Measurements from ENCODE around the gene KCTD11.

The KCTD11 gene

DNA sequence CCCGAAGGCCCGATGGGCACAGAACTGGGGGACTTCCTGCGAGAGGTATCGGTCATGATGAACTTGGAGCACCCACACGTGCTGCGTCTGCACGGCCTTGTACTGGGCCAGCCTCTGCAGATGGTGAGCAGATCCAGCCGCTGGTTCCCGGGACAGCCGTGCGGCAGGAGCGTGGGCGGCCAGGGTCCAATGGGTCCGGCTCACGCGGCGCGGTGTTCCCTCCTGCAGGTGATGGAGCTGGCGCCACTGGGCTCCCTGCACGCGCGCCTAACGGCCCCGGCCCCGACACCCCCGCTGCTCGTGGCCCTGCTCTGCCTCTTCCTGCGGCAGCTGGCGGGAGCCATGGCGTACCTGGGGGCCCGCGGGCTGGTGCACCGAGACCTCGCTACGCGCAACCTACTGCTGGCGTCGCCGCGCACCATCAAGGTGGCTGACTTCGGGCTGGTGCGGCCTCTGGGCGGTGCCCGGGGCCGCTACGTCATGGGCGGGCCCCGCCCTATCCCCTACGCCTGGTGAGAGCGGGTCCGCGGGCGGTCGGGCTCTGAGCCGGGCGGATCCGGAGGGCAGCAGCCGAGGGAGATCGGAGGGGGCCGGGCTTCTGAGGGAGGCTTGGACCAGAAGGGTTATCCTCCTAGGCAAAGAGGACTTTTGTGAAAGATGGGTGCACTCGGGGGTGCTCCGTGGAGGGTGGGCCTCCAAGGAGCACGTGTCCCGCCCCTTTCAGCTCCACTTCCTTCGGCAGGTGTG, 32.0 kb downstream of the KCTD11 start:
- TF ChIP-seq, protein P1, sequence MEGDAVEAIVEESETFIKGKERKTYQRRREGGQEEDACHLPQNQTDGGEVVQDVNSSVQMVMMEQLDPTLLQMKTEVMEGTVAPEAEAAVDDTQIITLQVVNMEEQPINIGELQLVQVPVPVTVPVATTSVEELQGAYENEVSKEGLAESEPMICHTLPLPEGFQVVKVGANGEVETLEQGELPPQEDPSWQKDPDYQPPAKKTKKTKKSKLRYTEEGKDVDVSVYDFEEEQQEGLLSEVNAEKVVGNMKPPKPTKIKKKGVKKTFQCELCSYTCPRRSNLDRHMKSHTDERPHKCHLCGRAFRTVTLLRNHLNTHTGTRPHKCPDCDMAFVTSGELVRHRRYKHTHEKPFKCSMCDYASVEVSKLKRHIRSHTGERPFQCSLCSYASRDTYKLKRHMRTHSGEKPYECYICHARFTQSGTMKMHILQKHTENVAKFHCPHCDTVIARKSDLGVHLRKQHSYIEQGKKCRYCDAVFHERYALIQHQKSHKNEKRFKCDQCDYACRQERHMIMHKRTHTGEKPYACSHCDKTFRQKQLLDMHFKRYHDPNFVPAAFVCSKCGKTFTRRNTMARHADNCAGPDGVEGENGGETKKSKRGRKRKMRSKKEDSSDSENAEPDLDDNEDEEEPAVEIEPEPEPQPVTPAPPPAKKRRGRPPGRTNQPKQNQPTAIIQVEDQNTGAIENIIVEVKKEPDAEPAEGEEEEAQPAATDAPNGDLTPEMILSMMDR (IDR thresholded peaks at IDR 0.05; ENCODE audit: low read depth, low read length): no peak
- no peak for DNase-seq (ENCODE audit: extremely low read depth, low read depth)

DNA sequence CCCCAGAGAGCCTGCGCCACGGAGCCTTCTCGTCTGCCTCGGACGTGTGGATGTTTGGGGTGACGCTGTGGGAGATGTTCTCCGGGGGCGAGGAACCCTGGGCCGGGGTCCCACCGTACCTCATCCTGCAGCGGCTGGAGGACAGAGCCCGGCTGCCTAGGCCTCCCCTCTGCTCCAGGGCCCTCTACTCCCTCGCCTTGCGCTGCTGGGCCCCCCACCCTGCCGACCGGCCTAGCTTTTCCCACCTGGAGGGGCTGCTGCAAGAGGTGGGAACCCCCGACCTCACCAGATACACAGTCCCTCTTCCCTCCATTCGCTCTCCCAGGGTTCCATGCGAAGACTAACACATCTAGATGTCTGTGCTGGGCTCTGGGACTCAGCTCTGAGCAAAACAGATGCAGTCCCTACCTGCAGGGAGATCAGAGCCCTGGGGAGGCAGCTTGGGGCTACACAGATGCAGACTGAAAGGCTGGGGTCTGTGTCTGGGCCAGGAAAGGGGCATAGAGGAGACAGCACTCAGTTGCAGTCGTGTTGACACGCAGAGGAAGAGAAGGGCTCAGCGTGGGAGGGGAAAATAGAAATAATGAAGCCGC, 32.6 kb downstream of the KCTD11 start:
- DNase-seq (ENCODE audit: extremely low read depth, low read depth): no peak
- TF ChIP-seq, protein P1 (IDR thresholded peaks at IDR 0.05; ENCODE audit: low read depth, low read length): no peak

DNA sequence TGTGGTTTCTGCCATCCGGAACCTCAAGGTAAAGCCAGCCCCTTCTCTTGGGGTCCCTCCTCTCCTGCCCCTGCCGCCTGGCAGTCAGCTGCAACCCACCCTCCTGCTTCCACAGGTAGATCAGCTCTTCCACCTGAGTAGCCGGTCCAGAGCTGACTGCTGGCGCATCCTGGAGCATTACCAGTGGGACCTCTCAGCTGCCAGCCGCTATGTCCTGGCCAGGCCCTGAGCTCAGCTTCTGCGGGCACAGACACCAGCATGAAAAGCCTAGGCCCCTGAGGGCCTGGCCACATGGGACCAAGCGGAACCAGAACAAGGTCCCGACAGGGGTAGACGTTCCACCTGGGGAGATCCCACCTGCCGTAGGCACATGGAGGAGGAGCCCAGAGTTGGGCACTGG, 36.9 kb downstream of the KCTD11 start:
- TF ChIP-seq, protein P1 (IDR thresholded peaks at IDR 0.05; ENCODE audit: low read depth, low read length): no peak
- no peak for DNase-seq (ENCODE audit: extremely low read depth, low read depth)

DNA sequence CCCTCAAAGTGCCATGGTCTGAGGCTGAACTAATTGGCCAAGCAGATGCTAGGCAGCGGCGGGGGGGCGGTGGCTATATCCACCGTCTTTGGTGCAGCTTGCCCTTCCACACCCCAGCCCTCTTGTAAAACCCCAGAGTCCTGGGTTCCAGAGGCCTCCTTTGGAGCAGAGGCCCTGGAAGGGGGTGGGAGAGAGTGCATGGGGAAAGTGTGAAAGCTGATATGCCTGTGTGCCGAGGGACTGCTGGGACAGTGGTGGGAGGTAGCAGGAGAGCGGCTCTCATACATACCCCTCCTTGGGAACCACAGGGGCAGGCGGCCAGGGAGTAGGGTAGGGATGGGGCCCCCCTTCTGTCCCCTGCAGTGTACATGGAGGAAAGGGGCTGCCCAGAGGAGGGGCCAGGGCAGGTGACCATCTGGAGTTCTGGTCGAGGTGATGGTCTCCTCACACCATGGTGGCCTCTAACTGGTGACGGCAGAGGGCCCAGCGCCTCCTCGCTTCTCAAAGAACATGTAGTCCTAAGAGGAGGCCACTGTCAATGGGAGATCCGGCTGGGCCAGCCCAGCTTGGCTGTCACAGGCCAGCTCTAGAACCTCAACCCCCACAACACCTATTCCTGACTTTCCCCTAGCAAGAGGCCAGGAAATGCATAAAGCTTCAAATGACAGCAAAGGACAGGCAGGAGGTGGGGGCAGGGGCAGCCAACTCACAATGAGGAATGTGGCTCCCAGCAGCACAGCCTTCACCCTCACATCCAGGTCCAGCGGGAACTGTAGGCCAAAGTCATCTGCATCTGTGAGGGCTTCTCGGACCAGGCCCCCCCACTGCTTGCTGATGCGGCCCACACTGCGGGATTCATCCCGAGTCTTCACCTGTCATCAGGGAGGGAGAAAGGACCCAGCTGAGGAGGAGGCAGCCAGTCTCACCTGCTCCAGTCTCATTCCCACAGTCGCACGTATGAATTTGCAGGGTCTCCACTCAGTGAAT, 38.3 kb downstream of the KCTD11 start:
- TF ChIP-seq, protein P1 (IDR thresholded peaks at IDR 0.05; ENCODE audit: low read depth, low read length): no peak
- no peak for DNase-seq (ENCODE audit: extremely low read depth, low read depth)

DNA sequence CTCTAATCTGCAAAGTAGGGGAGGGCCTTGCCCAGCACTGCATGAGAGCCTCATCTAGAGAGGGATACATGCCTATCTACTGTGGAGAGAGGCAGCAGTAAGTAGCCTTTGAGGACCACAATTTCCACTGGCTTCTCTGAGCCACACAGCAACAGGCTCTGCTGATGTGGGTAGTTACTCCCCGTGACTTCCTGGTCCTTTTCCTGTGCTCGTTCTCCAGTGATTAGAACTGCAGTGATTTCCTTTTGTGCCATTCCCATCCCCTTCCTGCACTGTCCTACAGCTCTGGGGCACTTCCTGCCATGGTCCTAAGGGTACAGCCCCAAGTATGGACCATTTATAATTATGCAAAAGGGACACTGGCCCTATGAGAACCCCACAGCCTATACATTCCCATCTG, 39.3 kb downstream of the KCTD11 start:
- no peak for DNase-seq (ENCODE audit: extremely low read depth, low read depth)
- TF ChIP-seq, protein P1 (IDR thresholded peaks at IDR 0.05; ENCODE audit: low read depth, low read length): no peak

DNA sequence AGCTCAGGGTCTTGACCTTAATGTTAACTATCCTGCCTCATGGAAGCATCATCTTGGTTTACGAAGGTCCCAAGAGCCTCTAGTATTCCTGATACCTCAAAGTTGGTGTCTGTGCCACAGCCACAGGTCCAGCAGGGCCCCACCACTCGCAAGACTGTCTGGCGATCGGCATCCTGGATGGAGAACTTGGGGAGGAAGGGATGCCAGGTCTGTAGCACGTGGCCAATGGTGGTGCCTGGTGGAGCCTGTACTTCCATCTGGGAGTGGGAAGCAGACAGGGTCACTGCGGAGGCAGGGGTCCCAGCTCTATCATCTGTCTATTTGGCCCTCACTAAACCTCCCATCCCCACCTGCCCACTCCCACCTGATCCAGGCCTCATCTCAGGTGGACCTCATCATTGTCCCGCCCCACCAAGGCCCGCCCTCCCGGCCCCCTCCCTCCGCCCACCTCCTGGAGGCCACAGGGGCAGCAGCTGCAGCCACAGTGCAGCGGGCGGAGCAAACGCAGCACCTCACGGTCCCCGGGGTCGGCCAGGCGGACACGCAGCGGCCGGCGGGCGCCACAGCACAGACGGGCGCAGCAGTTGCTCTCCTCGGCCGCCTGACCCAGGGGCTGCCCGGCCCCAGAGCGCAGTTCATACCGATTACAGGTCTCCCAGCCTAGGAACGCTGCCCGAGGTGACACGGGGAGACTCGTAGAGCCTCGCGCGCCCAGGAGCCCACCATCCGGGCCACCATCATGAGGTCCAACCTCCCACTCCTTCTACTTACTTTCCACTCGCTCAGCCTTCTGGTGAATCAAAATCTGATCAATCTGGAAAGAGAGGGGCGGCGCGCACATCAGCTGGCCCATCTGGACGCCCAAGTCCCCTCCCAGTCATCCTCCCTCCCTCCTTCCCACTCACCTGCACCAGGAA, 41.0 kb downstream of the KCTD11 start:
- TF ChIP-seq, protein P1 (IDR thresholded peaks at IDR 0.05; ENCODE audit: low read depth, low read length): no peak
- no peak for DNase-seq (ENCODE audit: extremely low read depth, low read depth)

Data from AG09319 (cell line).